Activated CD4-positive, CD25-positive, alpha-beta regulatory T cell (primary cell): Measurements from ENCODE around the gene SURF2.

Experiments used
- DNase-seq, 4 experiments: peaks; one replicate each; lab custom pipeline; 2025; lab: John Stamatoyannopoulos, UW

SURF2 gene

DNA sequence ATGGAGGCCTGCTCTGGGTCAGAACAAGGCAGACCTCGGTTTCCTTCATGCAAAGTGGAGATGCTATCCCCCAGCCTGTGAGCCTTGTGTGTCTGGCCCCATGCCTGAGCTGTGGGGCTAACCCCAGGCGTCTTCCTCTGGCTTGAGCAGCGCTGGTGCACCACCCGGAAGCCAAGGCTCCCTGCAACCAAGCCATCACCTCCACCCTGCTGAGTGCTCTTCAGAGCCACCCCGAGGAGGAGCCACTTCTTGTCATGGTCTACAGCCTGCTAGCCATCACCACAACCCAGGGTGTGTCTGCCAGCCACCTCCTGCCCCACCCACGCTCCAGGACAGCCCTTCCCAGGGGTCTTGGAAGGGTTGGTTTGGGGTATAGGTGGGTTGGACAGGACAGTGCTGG lies 45.2 kb downstream of the SURF2 start:
- DNase-seq: no peak

DNA sequence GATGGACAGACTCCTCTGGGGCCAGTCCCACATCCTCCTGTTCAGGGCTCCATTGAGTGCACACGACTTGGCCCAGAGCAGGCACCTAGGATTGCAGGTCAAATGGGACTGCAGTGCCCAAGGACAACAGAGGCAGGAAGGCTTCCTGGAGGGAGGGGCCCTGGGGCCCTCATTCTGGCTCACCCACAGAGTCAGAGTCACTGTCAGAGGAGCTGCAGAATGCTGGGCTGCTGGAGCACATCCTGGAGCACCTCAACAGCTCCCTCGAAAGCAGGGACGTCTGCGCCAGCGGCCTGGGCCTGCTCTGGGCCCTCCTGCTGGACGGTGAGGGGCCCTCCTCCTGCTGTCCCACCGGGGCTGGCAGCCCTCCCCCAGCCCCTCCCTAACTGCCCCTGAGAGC lies 46.3 kb downstream of the SURF2 start:
- no peak for DNase-seq

DNA sequence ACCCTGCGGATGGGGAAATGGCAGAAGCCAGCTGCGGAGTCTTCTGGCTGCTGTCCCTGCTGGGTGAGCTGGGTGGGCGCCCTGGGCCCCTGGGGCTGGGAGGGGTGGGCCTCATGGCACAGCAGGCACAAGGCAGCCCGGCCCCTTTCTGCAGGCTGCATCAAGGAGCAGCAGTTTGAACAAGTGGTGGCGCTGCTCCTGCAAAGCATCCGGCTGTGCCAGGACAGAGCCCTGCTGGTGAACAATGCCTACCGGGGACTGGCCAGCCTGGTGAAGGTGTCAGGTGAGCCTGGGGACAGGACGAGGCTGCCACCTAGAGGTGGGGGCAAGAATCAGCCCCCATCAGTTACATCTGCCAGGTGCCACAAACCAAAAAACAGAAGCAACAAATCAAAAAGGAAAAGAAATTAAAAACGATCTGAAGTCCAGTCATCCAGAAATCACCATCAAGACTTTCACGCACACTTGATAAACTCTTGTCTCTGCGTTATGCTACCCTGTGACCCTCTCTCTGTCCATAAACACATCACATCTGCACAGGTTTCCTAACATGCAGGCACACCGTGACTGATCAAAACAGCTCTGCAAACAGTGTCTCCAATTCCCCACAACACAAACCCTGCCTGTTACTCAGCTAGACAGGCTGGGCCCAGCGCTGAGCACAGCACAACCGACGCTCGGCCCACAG lies 47.6 kb downstream of the SURF2 start:
- peak; percentile 9 to 53 (median 40) for DNase-seq

DNA sequence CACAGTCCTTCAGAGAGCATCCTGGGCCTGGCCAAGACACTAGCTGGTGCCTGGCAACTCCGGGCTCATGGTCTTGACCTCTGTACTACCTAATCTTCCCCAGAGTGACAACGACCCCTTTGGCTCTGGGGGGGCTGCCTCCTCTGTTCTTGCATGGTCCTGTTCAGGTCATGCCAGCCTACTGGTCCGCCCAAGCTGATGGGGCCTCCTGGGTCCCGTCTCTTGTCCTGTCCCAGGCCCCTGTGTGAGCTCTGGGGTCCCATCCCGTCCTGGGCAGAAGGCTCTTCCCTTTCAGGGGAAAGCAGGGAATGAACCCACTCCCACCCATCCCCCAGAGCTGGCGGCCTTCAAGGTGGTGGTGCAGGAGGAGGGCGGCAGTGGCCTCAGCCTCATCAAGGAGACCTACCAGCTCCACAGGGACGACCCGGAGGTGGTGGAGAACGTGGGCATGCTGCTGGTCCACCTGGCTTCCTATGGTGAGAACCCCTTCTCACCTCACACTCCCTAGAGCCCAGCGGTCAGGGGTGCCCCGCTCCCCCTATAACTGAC lies 48.2 kb downstream of the SURF2 start:
- no peak for DNase-seq

DNA sequence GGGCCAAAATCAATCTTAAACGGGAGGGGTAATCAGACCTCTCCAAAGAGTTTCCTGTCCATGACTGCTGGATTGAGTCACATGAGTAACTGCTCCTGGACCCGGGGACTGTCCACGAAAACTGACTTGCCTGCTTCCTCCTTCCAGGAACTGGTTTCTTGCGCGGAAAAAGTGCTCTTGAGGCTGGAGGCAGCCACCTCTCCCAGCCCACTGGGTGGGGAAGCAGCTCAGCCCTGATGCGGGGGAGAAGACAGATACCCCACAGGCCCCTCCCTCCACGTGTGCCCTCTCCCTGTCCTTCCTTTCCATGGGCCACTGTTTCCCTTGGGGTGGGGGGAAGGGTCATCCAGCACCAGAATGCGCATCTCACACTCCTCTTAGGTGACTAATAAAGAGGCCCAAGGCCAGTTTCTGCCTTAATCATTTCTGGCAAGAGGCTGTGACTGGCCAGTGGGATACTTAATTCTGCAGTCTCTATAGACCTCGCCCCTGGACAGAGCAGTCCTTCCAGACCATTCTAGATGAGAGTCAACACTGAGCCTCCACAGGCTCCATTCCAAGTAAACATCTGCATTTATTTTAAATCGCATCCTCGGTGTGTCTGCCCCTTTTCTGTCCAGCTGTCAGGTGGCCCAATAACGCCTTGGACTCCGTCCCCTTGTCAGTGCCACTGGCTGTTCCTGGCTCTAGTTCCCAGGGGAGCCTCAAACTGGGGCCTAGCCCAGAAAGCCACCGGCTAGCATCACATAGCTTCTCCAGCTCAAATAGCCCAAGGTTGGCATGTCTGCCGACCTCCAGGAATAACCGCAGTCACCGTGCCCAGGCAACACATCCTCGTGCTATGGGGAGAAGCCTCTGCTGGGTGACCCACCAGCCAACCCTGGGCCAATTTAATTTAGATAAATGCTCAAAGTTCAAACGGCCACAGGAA lies 49.4 kb downstream of the SURF2 start:
- no peak for DNase-seq

DNA sequence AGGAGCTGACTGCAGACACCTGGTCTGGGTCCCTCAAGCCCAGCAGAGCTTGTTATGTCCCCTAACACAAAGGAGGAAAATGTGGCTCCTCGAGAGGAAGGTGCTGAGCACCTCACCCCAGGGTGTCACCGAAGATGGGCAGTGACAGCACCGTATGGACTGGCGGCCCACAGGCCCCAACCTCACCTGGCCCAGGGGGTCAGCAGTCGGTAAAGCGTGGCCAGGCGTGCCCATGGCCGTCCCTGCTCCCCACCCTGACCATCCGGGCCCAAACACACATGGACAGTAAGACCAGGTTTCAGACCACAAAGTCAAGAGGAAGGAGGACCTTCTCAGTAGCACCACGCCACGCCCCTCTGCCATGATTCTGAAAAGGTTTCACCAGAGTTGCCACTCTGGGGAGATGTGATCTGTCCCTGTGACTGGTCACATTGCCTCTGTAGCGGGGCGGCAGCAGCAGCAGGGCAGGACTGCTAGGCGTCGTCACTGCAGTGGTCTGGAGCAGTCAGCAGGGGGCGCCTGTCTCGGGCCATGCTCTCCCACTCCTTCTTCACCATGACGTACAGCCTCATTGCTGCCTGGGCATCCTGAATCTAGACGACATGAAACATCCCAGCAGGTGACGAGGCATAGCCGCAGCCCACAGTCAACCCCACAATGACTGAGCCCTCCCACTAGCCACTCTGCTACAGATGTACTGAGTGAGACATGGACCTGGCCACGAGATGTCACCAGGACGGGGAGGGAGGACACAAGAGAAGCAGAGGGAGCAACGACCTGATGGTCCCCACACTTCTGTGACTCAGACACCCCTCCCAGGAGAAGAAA lies 50.3 kb downstream of the SURF2 start:
- peak; percentile 47 to 67 (median 56) for DNase-seq

DNA sequence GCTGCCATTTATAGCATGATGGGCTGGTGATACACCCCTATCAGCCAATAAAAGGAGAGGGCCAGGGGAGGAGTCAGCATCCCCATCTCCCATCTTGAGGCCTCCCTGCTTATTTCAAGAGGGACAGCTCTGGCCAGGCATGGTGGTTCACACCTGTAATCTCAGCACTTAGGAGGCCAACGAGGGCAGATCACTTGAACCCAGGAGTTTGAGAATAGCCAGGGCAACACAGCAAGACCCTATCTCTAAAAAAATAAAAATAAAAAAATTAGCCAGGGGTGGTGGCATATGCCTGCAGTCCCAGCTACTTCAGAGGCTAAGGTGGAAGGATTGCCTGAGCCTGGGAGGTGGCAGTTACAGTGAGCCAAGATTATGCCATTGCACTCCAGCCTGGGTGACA lies 51.7 kb downstream of the SURF2 start:
- DNase-seq: no peak
